ENCODE data around the gene MRPS15.

GRCh38 chr1:36486439-36487335, 22.5 kb upstream of the MRPS15 start:
- TF ChIP-seq CTCF (IDR thresholded peaks at IDR 0.05; ENCODE audit: insufficient read depth, low read depth, low read length) (no peak), EZH2 (IDR thresholded peaks at IDR 0.05; ENCODE audit: insufficient read depth, low read length) (no peak)
